ENCODE measurements around the gene HOMER3. TPM values are rescaled to one million over a fixed set of nuclear protein-coding genes. Genes with fewer than 3 reads are reported as not detected.

HOMER3 gene
- total and polyA plus RNA-seq, 2 donors (not counting 1 experiment from before 2014, with no cell fraction given): 23.7 to 70.2 TPM

DNA sequence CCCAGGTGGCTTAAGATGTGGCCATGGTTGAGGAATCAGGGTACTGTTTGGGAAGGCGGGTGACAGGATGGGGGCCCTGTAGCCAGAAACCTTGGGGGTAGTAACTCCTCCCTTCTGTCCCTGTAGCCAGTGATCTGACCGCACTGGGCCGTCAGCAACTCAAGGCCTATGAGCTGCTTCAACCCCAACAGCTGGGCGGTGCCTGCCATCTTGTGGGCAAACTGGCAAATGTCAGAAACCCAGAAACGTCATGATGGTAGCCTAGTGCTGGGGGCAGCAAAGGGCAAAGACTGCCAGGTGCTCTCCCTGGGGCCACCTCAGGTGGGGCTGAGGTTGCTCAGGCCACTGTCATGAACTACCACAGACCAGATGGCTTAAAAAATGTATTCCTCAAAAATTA is 25.4 kb downstream of the HOMER3 start:
- H2AFZ ChIP-seq (ENCODE audit: low read length): no peak overlapping the region
- H3K27ac ChIP-seq (ENCODE audit: insufficient read depth, low read length): peak overlapping the region; percentile 41
- no peaks in the 10 kb centered on the region for H3K9me3 ChIP-seq (ENCODE audit: control insufficient read depth, insufficient read depth, low read depth, low read length)
- H4K20me1 ChIP-seq (ENCODE audit: control insufficient read depth, extremely low read depth, insufficient read depth, low read length): no peaks in the 10 kb centered on the region
- H3K4me1 ChIP-seq (ENCODE audit: control insufficient read depth, extremely low read depth, insufficient read depth, low read length): peaks cover 4% of the 10 kb centered on the region
- no peak for TF ChIP-seq EZH2 (IDR thresholded peaks at IDR 0.05; ENCODE audit: low read length, missing control alignments)
- TF ChIP-seq, protein P1, sequence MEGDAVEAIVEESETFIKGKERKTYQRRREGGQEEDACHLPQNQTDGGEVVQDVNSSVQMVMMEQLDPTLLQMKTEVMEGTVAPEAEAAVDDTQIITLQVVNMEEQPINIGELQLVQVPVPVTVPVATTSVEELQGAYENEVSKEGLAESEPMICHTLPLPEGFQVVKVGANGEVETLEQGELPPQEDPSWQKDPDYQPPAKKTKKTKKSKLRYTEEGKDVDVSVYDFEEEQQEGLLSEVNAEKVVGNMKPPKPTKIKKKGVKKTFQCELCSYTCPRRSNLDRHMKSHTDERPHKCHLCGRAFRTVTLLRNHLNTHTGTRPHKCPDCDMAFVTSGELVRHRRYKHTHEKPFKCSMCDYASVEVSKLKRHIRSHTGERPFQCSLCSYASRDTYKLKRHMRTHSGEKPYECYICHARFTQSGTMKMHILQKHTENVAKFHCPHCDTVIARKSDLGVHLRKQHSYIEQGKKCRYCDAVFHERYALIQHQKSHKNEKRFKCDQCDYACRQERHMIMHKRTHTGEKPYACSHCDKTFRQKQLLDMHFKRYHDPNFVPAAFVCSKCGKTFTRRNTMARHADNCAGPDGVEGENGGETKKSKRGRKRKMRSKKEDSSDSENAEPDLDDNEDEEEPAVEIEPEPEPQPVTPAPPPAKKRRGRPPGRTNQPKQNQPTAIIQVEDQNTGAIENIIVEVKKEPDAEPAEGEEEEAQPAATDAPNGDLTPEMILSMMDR (conservative IDR thresholded peaks at IDR 0.05 in 1 of 2, IDR thresholded peaks at IDR 0.05 in 1 of 2; ENCODE audit: low read depth in 1 of 2, low read length in 2 of 2): peak; percentile 17 to 34
- DNase-seq (ENCODE audit: low read depth in 2 of 2): peak; percentile 21 to 47
- H3K4me3 ChIP-seq (replicated peaks in 1 of 4; ENCODE audit: control extremely low read depth in 1 of 4, insufficient read depth in 1 of 4, low read depth in 3 of 4, low read length in 4 of 4): no peak overlapping the region
- H3K27me3 ChIP-seq (ENCODE audit: control insufficient read depth, insufficient read depth, low read length): no peaks in the 10 kb centered on the region
- peaks cover 11% of the 10 kb centered on the region for H3K36me3 ChIP-seq (ENCODE audit: control insufficient read depth, insufficient read depth, low read length)
- H3K4me2 ChIP-seq (ENCODE audit: extremely low read depth, insufficient read depth, low read length): no peak overlapping the region
- H3K79me2 ChIP-seq (ENCODE audit: control insufficient read depth, insufficient read depth, low read length): peaks cover 51% of the 10 kb centered on the region
- H3K9ac ChIP-seq (ENCODE audit: insufficient read depth, low read length): no peak overlapping the region

DNA sequence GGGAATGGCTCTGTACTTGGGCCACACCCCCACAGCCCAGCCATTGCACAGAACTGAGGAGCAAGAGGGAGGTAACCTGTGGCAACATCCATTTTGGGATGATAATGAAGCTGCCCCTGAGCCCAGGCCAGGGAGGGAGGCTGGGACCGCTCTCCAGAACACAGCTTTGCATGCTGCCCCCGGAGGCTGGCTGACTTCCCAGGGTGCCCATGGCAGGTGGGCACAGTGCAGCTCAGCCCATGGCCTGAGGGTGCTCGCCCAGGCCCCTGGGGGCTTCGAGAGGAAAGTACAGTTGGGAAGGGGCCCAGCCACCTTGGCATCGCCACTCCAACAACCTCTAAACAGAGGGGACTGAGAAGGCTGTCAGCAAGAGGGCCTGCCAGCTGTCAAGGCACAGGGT is 27.6 kb downstream of the HOMER3 start:
- H4K20me1 ChIP-seq (ENCODE audit: control insufficient read depth, extremely low read depth, insufficient read depth, low read length): no peaks in the 10 kb centered on the region
- no peak overlapping the region for H3K4me3 ChIP-seq (replicated peaks in 1 of 4; ENCODE audit: control extremely low read depth in 1 of 4, insufficient read depth in 1 of 4, low read depth in 3 of 4, low read length in 4 of 4)
- H3K9ac ChIP-seq (ENCODE audit: insufficient read depth, low read length): no peak overlapping the region
- no peaks in the 10 kb centered on the region for H3K9me3 ChIP-seq (ENCODE audit: control insufficient read depth, insufficient read depth, low read depth, low read length)
- no peak overlapping the region for H2AFZ ChIP-seq (ENCODE audit: low read length)
- no peak for DNase-seq (ENCODE audit: low read depth in 2 of 2)
- no peak overlapping the region for H3K27ac ChIP-seq (ENCODE audit: insufficient read depth, low read length)
- TF ChIP-seq, protein P1 (conservative IDR thresholded peaks at IDR 0.05 in 1 of 2, IDR thresholded peaks at IDR 0.05 in 1 of 2; ENCODE audit: low read depth in 1 of 2, low read length in 2 of 2): no peak
- TF ChIP-seq EZH2 (IDR thresholded peaks at IDR 0.05; ENCODE audit: low read length, missing control alignments): no peak
- no peaks in the 10 kb centered on the region for H3K27me3 ChIP-seq (ENCODE audit: control insufficient read depth, insufficient read depth, low read length)
- no peaks in the 10 kb centered on the region for H3K4me1 ChIP-seq (ENCODE audit: control insufficient read depth, extremely low read depth, insufficient read depth, low read length)
- H3K4me2 ChIP-seq (ENCODE audit: extremely low read depth, insufficient read depth, low read length): no peak overlapping the region
- H3K79me2 ChIP-seq (ENCODE audit: control insufficient read depth, insufficient read depth, low read length): peaks cover 35% of the 10 kb centered on the region
- H3K36me3 ChIP-seq (ENCODE audit: control insufficient read depth, insufficient read depth, low read length): peaks cover 19% of the 10 kb centered on the region

DNA sequence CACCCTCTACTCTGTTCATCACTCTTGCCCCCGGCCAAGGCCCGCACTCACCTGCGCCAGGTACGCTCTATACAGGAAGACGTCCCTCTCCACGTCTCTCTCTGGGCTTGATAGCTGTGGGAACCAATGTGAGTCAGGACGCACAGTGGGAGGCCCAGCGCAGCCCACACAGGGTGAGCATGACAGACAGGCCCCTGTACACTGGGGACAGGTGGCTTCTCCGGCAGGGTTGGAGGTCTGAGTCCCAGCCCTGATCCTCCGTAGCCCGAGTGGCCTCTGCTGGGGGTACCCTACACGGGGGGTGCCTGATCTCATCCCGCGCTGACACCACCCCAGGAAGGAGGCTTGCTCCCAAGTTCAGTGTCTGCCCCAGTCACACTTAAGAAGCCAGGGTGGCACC is 28.1 kb downstream of the HOMER3 start:
- peaks cover 31% of the 10 kb centered on the region for H3K79me2 ChIP-seq (ENCODE audit: control insufficient read depth, insufficient read depth, low read length)
- peaks cover 19% of the 10 kb centered on the region for H3K36me3 ChIP-seq (ENCODE audit: control insufficient read depth, insufficient read depth, low read length)
- no peaks in the 10 kb centered on the region for H3K4me1 ChIP-seq (ENCODE audit: control insufficient read depth, extremely low read depth, insufficient read depth, low read length)
- no peak for DNase-seq (ENCODE audit: low read depth in 2 of 2)
- H3K9ac ChIP-seq (ENCODE audit: insufficient read depth, low read length): no peak overlapping the region
- no peaks in the 10 kb centered on the region for H3K27me3 ChIP-seq (ENCODE audit: control insufficient read depth, insufficient read depth, low read length)
- H2AFZ ChIP-seq (ENCODE audit: low read length): no peak overlapping the region
- H3K27ac ChIP-seq (ENCODE audit: insufficient read depth, low read length): no peak overlapping the region
- TF ChIP-seq EZH2 (IDR thresholded peaks at IDR 0.05; ENCODE audit: low read length, missing control alignments): no peak
- TF ChIP-seq, protein P1 (conservative IDR thresholded peaks at IDR 0.05 in 1 of 2, IDR thresholded peaks at IDR 0.05 in 1 of 2; ENCODE audit: low read depth in 1 of 2, low read length in 2 of 2): no peak
- no peaks in the 10 kb centered on the region for H4K20me1 ChIP-seq (ENCODE audit: control insufficient read depth, extremely low read depth, insufficient read depth, low read length)
- no peak overlapping the region for H3K4me2 ChIP-seq (ENCODE audit: extremely low read depth, insufficient read depth, low read length)
- no peak overlapping the region for H3K4me3 ChIP-seq (replicated peaks in 1 of 4; ENCODE audit: control extremely low read depth in 1 of 4, insufficient read depth in 1 of 4, low read depth in 3 of 4, low read length in 4 of 4)
- no peaks in the 10 kb centered on the region for H3K9me3 ChIP-seq (ENCODE audit: control insufficient read depth, insufficient read depth, low read depth, low read length)
